AG09309 (cell line): ENCODE measurements around the gene EIF3F.
A peak's percentile ranks its signal among the peaks of the same experiment; 100 is the strongest.

ENCODE experiments used
- DNase-seq: peaks from one replicate; pipeline ENCODE4 v3.0.0-alpha.2; 2010; ENCODE audit warnings: low read depth
- H3K4me3 ChIP-seq: 2 replicates; pipeline ENCODE4 v1.5.1; 2011; ENCODE audit warnings: mild to moderate bottlenecking, low read depth, low read length, moderate library complexity; ENCODE audit not compliant: control insufficient read depth
- TF ChIP-seq, protein P1 (sequence below): IDR thresholded peaks from 2 replicates; pipeline ENCODE4 v1.5.1; 2011; ENCODE audit warnings: mild to moderate bottlenecking, low read depth, low read length, inconsistent platforms; ENCODE audit not compliant: insufficient read depth, control insufficient read depth; ENCODE audit errors: missing control alignments

Gene EIF3F

DNA sequence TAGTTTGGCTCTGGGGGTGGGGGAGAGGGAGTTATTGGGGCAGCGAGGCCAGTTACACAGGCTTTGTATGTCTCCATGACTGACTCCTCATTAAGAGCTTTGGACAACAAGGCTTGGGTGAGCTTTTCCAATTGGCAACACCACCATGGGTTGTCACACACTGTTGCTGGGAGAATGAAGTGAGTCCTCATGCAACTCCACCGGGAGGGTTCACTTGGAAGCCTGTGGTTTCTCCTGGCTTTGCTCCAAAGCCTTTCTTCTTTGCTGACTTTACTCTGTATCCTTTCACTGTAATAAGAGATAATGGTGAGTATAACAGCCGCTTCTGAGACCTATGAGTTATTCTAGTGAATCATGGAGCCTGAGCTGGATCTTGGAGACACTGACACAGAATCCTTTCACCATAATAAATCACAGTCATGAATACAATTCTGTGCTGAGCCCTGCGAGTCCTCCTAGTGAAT is 24.9 kb downstream of the EIF3F start:
- H3K4me3 ChIP-seq = no peak overlapping the region
- peak; percentile 92 for DNase-seq
- TF ChIP-seq, protein P1, sequence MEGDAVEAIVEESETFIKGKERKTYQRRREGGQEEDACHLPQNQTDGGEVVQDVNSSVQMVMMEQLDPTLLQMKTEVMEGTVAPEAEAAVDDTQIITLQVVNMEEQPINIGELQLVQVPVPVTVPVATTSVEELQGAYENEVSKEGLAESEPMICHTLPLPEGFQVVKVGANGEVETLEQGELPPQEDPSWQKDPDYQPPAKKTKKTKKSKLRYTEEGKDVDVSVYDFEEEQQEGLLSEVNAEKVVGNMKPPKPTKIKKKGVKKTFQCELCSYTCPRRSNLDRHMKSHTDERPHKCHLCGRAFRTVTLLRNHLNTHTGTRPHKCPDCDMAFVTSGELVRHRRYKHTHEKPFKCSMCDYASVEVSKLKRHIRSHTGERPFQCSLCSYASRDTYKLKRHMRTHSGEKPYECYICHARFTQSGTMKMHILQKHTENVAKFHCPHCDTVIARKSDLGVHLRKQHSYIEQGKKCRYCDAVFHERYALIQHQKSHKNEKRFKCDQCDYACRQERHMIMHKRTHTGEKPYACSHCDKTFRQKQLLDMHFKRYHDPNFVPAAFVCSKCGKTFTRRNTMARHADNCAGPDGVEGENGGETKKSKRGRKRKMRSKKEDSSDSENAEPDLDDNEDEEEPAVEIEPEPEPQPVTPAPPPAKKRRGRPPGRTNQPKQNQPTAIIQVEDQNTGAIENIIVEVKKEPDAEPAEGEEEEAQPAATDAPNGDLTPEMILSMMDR = no peak

DNA sequence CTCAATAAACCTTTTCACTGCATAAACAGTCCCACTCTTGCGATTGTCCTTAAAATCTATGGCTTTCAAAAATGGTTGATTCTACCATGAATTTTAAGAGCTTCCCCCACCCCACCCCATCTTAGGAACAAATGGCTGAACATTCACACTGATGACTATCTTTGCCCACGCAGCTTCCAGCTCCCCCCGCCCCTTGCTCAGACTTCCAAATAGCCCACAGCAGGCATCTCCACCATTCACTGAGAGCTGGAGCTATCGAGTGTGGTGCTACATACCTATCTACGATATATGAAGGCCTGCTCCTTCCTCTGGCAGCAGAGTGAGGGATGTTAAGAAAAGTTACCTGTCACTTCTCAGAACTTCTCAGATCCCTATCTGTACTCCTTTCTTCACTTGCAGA is 26.7 kb downstream of the EIF3F start:
- no peak overlapping the region for H3K4me3 ChIP-seq
- no peak for DNase-seq
- TF ChIP-seq, protein P1 = no peak

GRCh38 chr11:8015753-8016239 is 28.7 kb downstream of the EIF3F start:
- no peak for DNase-seq
- TF ChIP-seq, protein P1 = no peak
- H3K4me3 ChIP-seq = no peak overlapping the region

GRCh38 chr11:8016440-8016839 is 29.3 kb downstream of the EIF3F start:
- DNase-seq = no peak
- TF ChIP-seq, protein P1 = no peak
- H3K4me3 ChIP-seq = no peak overlapping the region

- H3K4me3 ChIP-seq = no peak overlapping the region
- no peak for DNase-seq
- TF ChIP-seq, protein P1 = no peak
These were observed 29.9 kb downstream of the EIF3F start for GRCh38 chr11:8017071-8017470.

- no peak for DNase-seq
- TF ChIP-seq, protein P1 = no peak
- no peak overlapping the region for H3K4me3 ChIP-seq
These were observed 30.9 kb downstream of the EIF3F start for GRCh38 chr11:8017894-8018483.
